MM.1S (cell line): ENCODE measurements around the gene FXYD4.
"Not testable (repeated sequence)": the region's sequence is repeated elsewhere in the genome, so short reads cannot be mapped to it uniquely, and the experiment has no call there.

Experiments used
- DNase-seq: peaks from one replicate; pipeline ENCODE4 v3.0.0-alpha.2; 2015
- H2AFZ ChIP-seq: fragments of 300-600 bp; sonication (generic); 2 replicates; pipeline ENCODE4 v1.6.0; 2016; ENCODE audit warnings: antibody characterized with exemption, low read length
- H3F3A ChIP-seq: fragments of 300-600 bp; sonication (generic); 2 replicates; pipeline ENCODE4 v1.6.1; 2016; ENCODE audit warnings: mild to moderate bottlenecking, antibody characterized with exemption, low read length, moderate library complexity, mixed read lengths; ENCODE audit not compliant: insufficient read depth
- H3K27ac ChIP-seq: fragments of 300-600 bp; sonication (generic); 2 replicates; pipeline ENCODE4 v1.5.1; 2016; ENCODE audit warnings: mild to moderate bottlenecking, low read length
- H3K27me3 ChIP-seq: fragments of 300-600 bp; sonication (generic); replicated peaks from 2 replicates; pipeline ENCODE4 v1.6.0; 2016; ENCODE audit warnings: low read length; ENCODE audit not compliant: insufficient read depth
- H3K36me3 ChIP-seq: fragments of 300-600 bp; sonication (generic); replicated peaks from 2 replicates; pipeline ENCODE4 v1.6.1; 2016; ENCODE audit warnings: mild to moderate bottlenecking, low read length, mixed read lengths; ENCODE audit not compliant: insufficient read depth
- H3K4me1 ChIP-seq: fragments of 300-600 bp; sonication (generic); 2 replicates; pipeline ENCODE4 v1.6.1; 2016; ENCODE audit warnings: low read length, mixed read lengths
- H3K4me2 ChIP-seq: fragments of 300-600 bp; sonication (generic); 2 replicates; pipeline ENCODE4 v1.6.0; 2016; ENCODE audit warnings: low read depth, low read length
- H3K4me3 ChIP-seq: fragments of 300-600 bp; sonication (generic); 2 replicates; pipeline ENCODE4 v1.5.1; 2016; ENCODE audit warnings: low read length, mixed read lengths
- H3K79me2 ChIP-seq: fragments of 300-600 bp; sonication (generic); 2 replicates; pipeline ENCODE4 v1.6.1; 2016; ENCODE audit warnings: mixed run types, low read length, mixed read lengths
- H3K9ac ChIP-seq: fragments of 300-600 bp; sonication (generic); 2 replicates; pipeline ENCODE4 v1.6.1; 2016; ENCODE audit warnings: low read length, mixed read lengths
- H3K9me2 ChIP-seq: fragments of 300-600 bp; sonication (generic); replicated peaks from 2 replicates; pipeline ENCODE4 v1.6.1; 2016; ENCODE audit warnings: mild to moderate bottlenecking, low read length, mixed read lengths; ENCODE audit not compliant: insufficient read depth
- H3K9me3 ChIP-seq: fragments of 300-600 bp; sonication (generic); replicated peaks from 2 replicates; pipeline ENCODE4 v1.6.1; 2016; ENCODE audit warnings: mild to moderate bottlenecking, low read length, mixed read lengths; ENCODE audit not compliant: insufficient read depth
- H4K20me1 ChIP-seq: fragments of 300-600 bp; sonication (generic); 2 replicates; pipeline ENCODE4 v1.6.1; 2016; ENCODE audit warnings: mild to moderate bottlenecking, low read length, moderate library complexity, mixed read lengths; ENCODE audit not compliant: insufficient read depth
- CTCF ChIP-seq: fragments of 300-600 bp; sonication (generic); IDR thresholded peaks from 2 replicates; pipeline ENCODE4 v1.5.1; 2016; ENCODE audit warnings: antibody characterized with exemption, low read length, mixed read lengths
- EZH2 ChIP-seq: fragments of 300-600 bp; sonication (generic); optimal IDR thresholded peaks from 2 replicates; pipeline ENCODE3; 2017; ENCODE audit warnings: low read depth, mild to moderate bottlenecking, antibody characterized with exemption, low read length, mixed read lengths
- EZH2phosphoT487 ChIP-seq: fragments of 300-600 bp; sonication (generic); IDR thresholded peaks from 2 replicates; pipeline ENCODE4 v1.6.1; 2018; ENCODE audit warnings: antibody characterized with exemption, low read length

Gene FXYD4

GRCh38 chr10:43336641-43337318, 34.7 kb upstream of the FXYD4 start:
- no peak for DNase-seq

DNA sequence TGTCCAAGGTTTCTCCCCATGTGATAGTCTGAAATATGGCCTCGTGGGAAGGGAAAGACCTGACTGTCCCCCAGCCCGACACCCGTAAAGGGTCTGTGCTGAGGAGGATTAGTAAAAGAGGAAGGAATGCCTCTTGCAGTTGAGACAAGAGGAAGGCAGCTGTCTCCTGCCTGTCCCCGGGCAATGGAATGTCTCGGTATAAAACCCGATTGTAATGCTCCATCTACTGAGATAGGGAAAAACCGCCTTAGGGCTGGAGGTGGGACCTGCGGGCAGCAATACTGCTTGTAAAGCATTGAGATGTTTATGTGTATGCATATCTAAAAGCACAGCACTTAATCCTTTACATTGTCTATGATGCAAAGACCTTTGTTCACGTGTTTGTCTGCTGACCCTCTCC, 33.9 kb upstream of the FXYD4 start:
- not testable (repeated sequence) for H3K4me1 ChIP-seq, H3K27me3 ChIP-seq, H3K36me3 ChIP-seq, H3K4me3 ChIP-seq, H3K9ac ChIP-seq, H3K9me2 ChIP-seq, H3K27ac ChIP-seq, H3K79me2 ChIP-seq, H2AFZ ChIP-seq, H3K4me2 ChIP-seq, H3K9me3 ChIP-seq, H4K20me1 ChIP-seq, DNase-seq, H3F3A ChIP-seq

More at GRCh38 chr10:43336641-43337318, 34.7 kb upstream of the FXYD4 start:
- no peaks in the 10 kb centered on the region for H3K9me2 ChIP-seq
- H4K20me1 ChIP-seq, result no peaks in the 10 kb centered on the region
- no peaks in the 10 kb centered on the region for H3F3A ChIP-seq
- peaks cover 7% of the 10 kb centered on the region for H3K27me3 ChIP-seq
- no peaks in the 10 kb centered on the region for H3K79me2 ChIP-seq
- no peak overlapping the region for H3K4me2 ChIP-seq
- no peak overlapping the region for H3K4me3 ChIP-seq
- H3K27ac ChIP-seq, result no peak overlapping the region
- no peak overlapping the region for H2AFZ ChIP-seq
- H3K4me1 ChIP-seq, result no peaks in the 10 kb centered on the region
- H3K9me3 ChIP-seq, result no peaks in the 10 kb centered on the region
- H3K9ac ChIP-seq, result no peak overlapping the region
- no peaks in the 10 kb centered on the region for H3K36me3 ChIP-seq
- TF ChIP-seq EZH2phosphoT487 (no peak), CTCF (no peak), EZH2 (no peak)

- Histone ChIP-seq H3K27ac (no peak overlapping the region), H3K4me3 (no peak overlapping the region), H3K79me2 (no peaks in the 10 kb centered on the region), H3F3A (no peaks in the 10 kb centered on the region), H4K20me1 (no peaks in the 10 kb centered on the region), H3K36me3 (no peaks in the 10 kb centered on the region), H3K9me2 (no peaks in the 10 kb centered on the region), H3K9ac (no peak overlapping the region), H3K27me3 (peaks cover 7% of the 10 kb centered on the region), H2AFZ (no peak overlapping the region), H3K4me2 (no peak overlapping the region), H3K9me3 (no peaks in the 10 kb centered on the region), H3K4me1 (no peaks in the 10 kb centered on the region)
- DNase-seq, result no peak
- no peak for TF ChIP-seq EZH2phosphoT487
- TF ChIP-seq EZH2, result no peak
- TF ChIP-seq CTCF, result no peak
Observed at GRCh38 chr10:43338117-43338516, 33.3 kb upstream of the FXYD4 start.

DNA sequence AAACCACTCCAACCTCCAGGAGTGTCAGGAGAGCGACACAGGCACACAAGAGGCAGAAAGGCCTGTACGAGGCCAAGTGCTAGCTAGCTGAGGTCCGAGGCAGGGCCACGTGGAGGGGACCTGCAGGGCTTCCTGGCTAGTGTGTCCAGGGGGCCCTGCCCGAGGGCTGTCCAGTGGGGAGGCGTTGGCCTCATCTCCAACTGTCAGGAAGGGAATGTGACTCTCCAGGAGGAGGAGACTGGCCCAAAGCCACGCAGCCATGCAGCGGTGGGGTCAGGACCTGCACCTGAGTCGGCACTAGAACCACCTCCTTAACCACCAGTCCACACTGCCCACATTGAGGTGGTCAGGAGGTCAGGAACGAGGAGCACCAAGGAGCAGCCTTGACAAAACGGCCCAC, 32.3 kb upstream of the FXYD4 start:
- Histone ChIP-seq H3K4me2 (no peak overlapping the region), H2AFZ (no peak overlapping the region), H3K4me3 (no peak overlapping the region), H3K27me3 (peaks cover 7% of the 10 kb centered on the region), H3K36me3 (no peaks in the 10 kb centered on the region), H3F3A (no peaks in the 10 kb centered on the region), H3K27ac (no peak overlapping the region), H3K4me1 (no peaks in the 10 kb centered on the region), H3K9ac (no peak overlapping the region), H4K20me1 (no peaks in the 10 kb centered on the region), H3K9me2 (no peaks in the 10 kb centered on the region), H3K9me3 (no peaks in the 10 kb centered on the region), H3K79me2 (no peaks in the 10 kb centered on the region)
- TF ChIP-seq EZH2phosphoT487 (no peak), CTCF (no peak), EZH2 (no peak)
- DNase-seq, result no peak
